Bone marrow (tissue), 2 donors: Measurements from ENCODE around the gene S100PBP.
"Not testable (repeated sequence)": the region's sequence is repeated elsewhere in the genome, so short reads cannot be mapped to it uniquely, and the experiment has no call there.

ENCODE experiments used
- DNase-seq, 2 donors: peaks; one replicate each; lab custom pipeline; 2025; lab: John Stamatoyannopoulos, UW

Gene S100PBP

GRCh38 chr1:32900956-32901822, 83.7 kb downstream of the S100PBP start, which contains the start of gene TMEM54:
TMEM54 (minus strand) TSS chr1:32901389; CDS start chr1:32901238, 151 bp downstream.
- no peak for DNase-seq

- DNase-seq, result no peak
Measured at GRCh38 chr1:32901823-32902534, 84.5 kb downstream of the S100PBP start.

- no peak for DNase-seq
Measured at GRCh38 chr1:32902535-32902920, 85.1 kb downstream of the S100PBP start.

GRCh38 chr1:32903991-32904785, 86.7 kb downstream of the S100PBP start:
- DNase-seq, result no peak

GRCh38 chr1:32904797-32905196, 87.3 kb downstream of the S100PBP start:
- no peak for DNase-seq

- DNase-seq, result not testable (repeated sequence)
Measured at GRCh38 chr1:32905588-32905987, 88.1 kb downstream of the S100PBP start.

GRCh38 chr1:32906654-32907053, 89.2 kb downstream of the S100PBP start:
- DNase-seq, result no peak

- no peak for DNase-seq
Measured at GRCh38 chr1:32907435-32907834, 90.0 kb downstream of the S100PBP start.
